OCI-LY1 (cell line): ENCODE data around the gene MICAL1.

ENCODE experiments used
- H2AFZ ChIP-seq: fragments of 200-600 bp; sonication (generic), shearing (Covaris generic); 2 replicates; pipeline ENCODE4 v1.6.0; 2014; ENCODE audit warnings: antibody characterized with exemption, mild to moderate bottlenecking, low read length
- H3F3A ChIP-seq: fragments of 200-600 bp; sonication (generic), shearing (Covaris generic); 2 replicates; pipeline ENCODE4 v1.6.0; 2014; ENCODE audit warnings: mild to moderate bottlenecking, antibody characterized with exemption, low read length, moderate library complexity; ENCODE audit not compliant: insufficient read depth
- H3K27ac ChIP-seq: fragments of 200-600 bp; sonication (generic); 2 replicates; pipeline ENCODE4 v1.5.1; 2014; ENCODE audit warnings: low read length, mixed run types, mild to moderate bottlenecking, low read depth; ENCODE audit not compliant: poor library complexity, severe bottlenecking
- H3K27me3 ChIP-seq: fragments of 200-600 bp; sonication (generic); 2 replicates; pipeline ENCODE4 v1.6.0; 2014; ENCODE audit warnings: antibody characterized with exemption, mild to moderate bottlenecking, low read length, moderate library complexity; ENCODE audit not compliant: insufficient read depth
- H3K36me3 ChIP-seq: fragments of 200-600 bp; sonication (generic); 2 replicates; pipeline ENCODE4 v1.6.1; 2014; ENCODE audit warnings: mild to moderate bottlenecking, antibody characterized with exemption, low read length, moderate library complexity, mixed read lengths; ENCODE audit not compliant: insufficient read depth
- H3K4me1 ChIP-seq: fragments of 200-600 bp; sonication (generic); 2 replicates; pipeline ENCODE4 v1.5.1; 2014; ENCODE audit warnings: mild to moderate bottlenecking, low read length, moderate library complexity; ENCODE audit not compliant: insufficient read depth, severe bottlenecking
- H3K4me2 ChIP-seq: fragments of 200-600 bp; sonication (generic), shearing (Covaris generic); 2 replicates; pipeline ENCODE4 v1.6.1; 2014; ENCODE audit warnings: low read length
- H3K4me3 ChIP-seq: fragments of 200-600 bp; sonication (generic); 2 replicates; pipeline ENCODE4 v1.5.1; 2014; ENCODE audit warnings: low read length, low read depth, mild to moderate bottlenecking, mixed read lengths; ENCODE audit not compliant: poor library complexity, severe bottlenecking
- H3K79me2 ChIP-seq: fragments of 200-600 bp; shearing (Covaris generic); 2 replicates; pipeline ENCODE4 v1.6.1; 2016; ENCODE audit warnings: mixed run types, low read length, mixed read lengths; ENCODE audit not compliant: insufficient read depth
- H3K9ac ChIP-seq: fragments of 200-600 bp; sonication (generic), shearing (Covaris generic); 2 replicates; pipeline ENCODE4 v1.6.1; 2014; ENCODE audit warnings: mild to moderate bottlenecking, low read length, mixed read lengths
- H3K9me2 ChIP-seq: fragments of 200-600 bp; sonication (generic), shearing (Covaris generic); 2 replicates; pipeline ENCODE4 v1.6.1; 2014; ENCODE audit warnings: low read depth, mild to moderate bottlenecking, low read length, mixed read lengths
- H3K9me3 ChIP-seq: fragments of 200-600 bp; shearing (Covaris generic); 2 replicates; pipeline ENCODE4 v1.6.1; 2014; ENCODE audit warnings: low read length, mixed read lengths
- H4K20me1 ChIP-seq: fragments of 200-600 bp; sonication (generic), shearing (Covaris generic); 2 replicates; pipeline ENCODE4 v1.6.0; 2016; ENCODE audit warnings: mild to moderate bottlenecking, low read length; ENCODE audit not compliant: insufficient read depth
- EZH2 ChIP-seq: fragments of 200-600 bp; sonication (generic), shearing (Covaris generic); IDR thresholded peaks from 2 replicates; pipeline ENCODE4 v1.8.0; 2017; ENCODE audit warnings: borderline replicate concordance, mixed run types, mild to moderate bottlenecking, antibody characterized with exemption, low read length, moderate library complexity, mixed read lengths
- TF ChIP-seq, protein P1 (sequence below): fragments of 200-600 bp; sonication (generic), shearing (Covaris generic); IDR thresholded peaks from 2 replicates; pipeline ENCODE4 v1.5.1; 2017; ENCODE audit warnings: mild to moderate bottlenecking, antibody characterized with exemption, low read length, moderate library complexity, mixed read lengths

The MICAL1 gene, protein sequence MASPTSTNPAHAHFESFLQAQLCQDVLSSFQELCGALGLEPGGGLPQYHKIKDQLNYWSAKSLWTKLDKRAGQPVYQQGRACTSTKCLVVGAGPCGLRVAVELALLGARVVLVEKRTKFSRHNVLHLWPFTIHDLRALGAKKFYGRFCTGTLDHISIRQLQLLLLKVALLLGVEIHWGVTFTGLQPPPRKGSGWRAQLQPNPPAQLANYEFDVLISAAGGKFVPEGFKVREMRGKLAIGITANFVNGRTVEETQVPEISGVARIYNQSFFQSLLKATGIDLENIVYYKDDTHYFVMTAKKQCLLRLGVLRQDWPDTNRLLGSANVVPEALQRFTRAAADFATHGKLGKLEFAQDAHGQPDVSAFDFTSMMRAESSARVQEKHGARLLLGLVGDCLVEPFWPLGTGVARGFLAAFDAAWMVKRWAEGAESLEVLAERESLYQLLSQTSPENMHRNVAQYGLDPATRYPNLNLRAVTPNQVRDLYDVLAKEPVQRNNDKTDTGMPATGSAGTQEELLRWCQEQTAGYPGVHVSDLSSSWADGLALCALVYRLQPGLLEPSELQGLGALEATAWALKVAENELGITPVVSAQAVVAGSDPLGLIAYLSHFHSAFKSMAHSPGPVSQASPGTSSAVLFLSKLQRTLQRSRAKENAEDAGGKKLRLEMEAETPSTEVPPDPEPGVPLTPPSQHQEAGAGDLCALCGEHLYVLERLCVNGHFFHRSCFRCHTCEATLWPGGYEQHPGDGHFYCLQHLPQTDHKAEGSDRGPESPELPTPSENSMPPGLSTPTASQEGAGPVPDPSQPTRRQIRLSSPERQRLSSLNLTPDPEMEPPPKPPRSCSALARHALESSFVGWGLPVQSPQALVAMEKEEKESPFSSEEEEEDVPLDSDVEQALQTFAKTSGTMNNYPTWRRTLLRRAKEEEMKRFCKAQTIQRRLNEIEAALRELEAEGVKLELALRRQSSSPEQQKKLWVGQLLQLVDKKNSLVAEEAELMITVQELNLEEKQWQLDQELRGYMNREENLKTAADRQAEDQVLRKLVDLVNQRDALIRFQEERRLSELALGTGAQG

DNA sequence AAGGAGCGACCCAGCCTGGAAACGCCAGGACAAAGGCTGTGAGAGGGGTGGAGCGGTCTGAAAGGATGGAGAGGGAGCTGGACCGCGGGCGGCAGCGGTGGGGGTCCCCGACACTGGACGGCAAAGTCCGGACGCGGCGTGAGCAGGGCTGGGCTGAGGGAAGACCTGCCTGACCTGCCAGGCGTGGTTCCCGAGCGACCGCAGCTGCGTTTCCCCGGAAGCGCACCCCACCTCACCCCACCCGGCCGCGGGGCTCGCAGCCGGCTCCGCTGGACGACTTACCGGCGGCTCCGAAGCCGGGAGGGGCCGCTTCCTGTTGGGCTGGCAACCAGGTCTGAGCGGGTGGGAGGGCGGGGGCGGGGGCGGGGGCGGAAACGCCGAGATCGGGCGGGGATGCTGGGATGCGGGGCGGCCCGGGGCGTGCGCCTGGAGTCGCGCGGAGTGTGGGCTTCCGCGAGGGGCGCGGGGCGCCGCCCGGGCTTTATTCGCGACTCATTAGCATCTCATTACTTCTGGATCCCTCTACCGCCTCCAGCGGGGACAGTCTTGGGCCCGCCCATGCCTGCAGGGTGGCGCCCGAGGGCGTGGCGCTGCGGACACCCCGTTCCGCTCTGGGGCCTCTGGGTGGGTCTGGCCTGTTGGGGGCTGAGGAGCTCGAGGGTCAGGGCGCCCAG is at the start of gene MICAL1:
MICAL1 (minus strand) TSS at position 336 of the 674 bp plus-strand sequence. CDS start 1,576 bp downstream, outside the sequence.
- Histone ChIP-seq H3K27me3 (no peaks in the 10 kb centered on the region), H2AFZ (no peak within 1 kb of the TSS), H3F3A (peaks cover 10% of the 10 kb centered on the region; the same call in 1 of the 2 replicates), H3K4me2 (peak within 1 kb of the TSS; percentile 81), H4K20me1 (no peaks in the 10 kb centered on the region), H3K9me3 (no peaks in the 10 kb centered on the region), H3K4me1 (peaks cover 48% of the 10 kb centered on the region), H3K36me3 (peaks cover 20% of the 10 kb centered on the region; the same call in 1 of the 2 replicates), H3K4me3 (peak within 1 kb of the TSS; percentile 79), H3K27ac (peak within 1 kb of the TSS; percentile 88), H3K9ac (peak within 1 kb of the TSS; percentile 81), H3K9me2 (no peaks in the 10 kb centered on the region), H3K79me2 (no peaks in the 10 kb centered on the region)
- no peak for TF ChIP-seq EZH2
- TF ChIP-seq, protein P1, sequence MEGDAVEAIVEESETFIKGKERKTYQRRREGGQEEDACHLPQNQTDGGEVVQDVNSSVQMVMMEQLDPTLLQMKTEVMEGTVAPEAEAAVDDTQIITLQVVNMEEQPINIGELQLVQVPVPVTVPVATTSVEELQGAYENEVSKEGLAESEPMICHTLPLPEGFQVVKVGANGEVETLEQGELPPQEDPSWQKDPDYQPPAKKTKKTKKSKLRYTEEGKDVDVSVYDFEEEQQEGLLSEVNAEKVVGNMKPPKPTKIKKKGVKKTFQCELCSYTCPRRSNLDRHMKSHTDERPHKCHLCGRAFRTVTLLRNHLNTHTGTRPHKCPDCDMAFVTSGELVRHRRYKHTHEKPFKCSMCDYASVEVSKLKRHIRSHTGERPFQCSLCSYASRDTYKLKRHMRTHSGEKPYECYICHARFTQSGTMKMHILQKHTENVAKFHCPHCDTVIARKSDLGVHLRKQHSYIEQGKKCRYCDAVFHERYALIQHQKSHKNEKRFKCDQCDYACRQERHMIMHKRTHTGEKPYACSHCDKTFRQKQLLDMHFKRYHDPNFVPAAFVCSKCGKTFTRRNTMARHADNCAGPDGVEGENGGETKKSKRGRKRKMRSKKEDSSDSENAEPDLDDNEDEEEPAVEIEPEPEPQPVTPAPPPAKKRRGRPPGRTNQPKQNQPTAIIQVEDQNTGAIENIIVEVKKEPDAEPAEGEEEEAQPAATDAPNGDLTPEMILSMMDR, result peak; percentile 28

GRCh38 chr6:109503327-109504224 is 48.0 kb upstream of the MICAL1 start:
- no peak overlapping the region for H3K27ac ChIP-seq
- H3K27me3 ChIP-seq, result no peaks in the 10 kb centered on the region
- no peak overlapping the region for H3K9ac ChIP-seq
- no peaks in the 10 kb centered on the region for H3K36me3 ChIP-seq
- H3K4me2 ChIP-seq, result no peak overlapping the region
- H4K20me1 ChIP-seq, result no peaks in the 10 kb centered on the region
- H3K79me2 ChIP-seq, result no peaks in the 10 kb centered on the region
- no peaks in the 10 kb centered on the region for H3K9me3 ChIP-seq
- no peaks in the 10 kb centered on the region for H3F3A ChIP-seq
- H3K4me1 ChIP-seq, result no peaks in the 10 kb centered on the region
- no peaks in the 10 kb centered on the region for H3K9me2 ChIP-seq
- H3K4me3 ChIP-seq, result no peak overlapping the region
- no peak overlapping the region for H2AFZ ChIP-seq
- no peak for TF ChIP-seq EZH2
- TF ChIP-seq, protein P1, result no peak
